NCI-H2227 treated with DMSO at 0.1 percent for 48 hours (cell line): ENCODE results near the gene B3GALT4.
"Not testable (repeated sequence)": the region's sequence is repeated elsewhere in the genome, so short reads cannot be mapped to it uniquely, and the experiment has no call there.

Experiments used
- DNase-seq: peaks from one replicate; lab custom pipeline; 2025; lab: John Stamatoyannopoulos, UW

B3GALT4 gene

GRCh38 chr6:33272275-33273128 is 4.4 kb upstream of the B3GALT4 start:
- DNase-seq: no peak

- no peak for DNase-seq
These were observed 3.6 kb upstream of the B3GALT4 start for GRCh38 chr6:33273129-33273923.

- DNase-seq: no peak
These were observed 2.7 kb upstream of the B3GALT4 start for GRCh38 chr6:33273924-33274902.

- DNase-seq: not testable (repeated sequence)
These were observed 935 bp upstream of the B3GALT4 start for GRCh38 chr6:33275795-33276580.

GRCh38 chr6:33276581-33276863 is 401 bp upstream of the B3GALT4 start:
- DNase-seq: no peak

- no peak for DNase-seq
These were observed 904 bp downstream of the B3GALT4 start for GRCh38 chr6:33277663-33278391.

GRCh38 chr6:33278392-33278741 is 1.4 kb downstream of the B3GALT4 start:
- DNase-seq: no peak

GRCh38 chr6:33278810-33279209 is 1.9 kb downstream of the B3GALT4 start:
- DNase-seq: no peak

GRCh38 chr6:33279257-33279695 is 2.4 kb downstream of the B3GALT4 start:
- DNase-seq: no peak

- DNase-seq: no peak
These were observed 3.1 kb downstream of the B3GALT4 start for GRCh38 chr6:33279971-33280511.

GRCh38 chr6:33280539-33280938 is 3.6 kb downstream of the B3GALT4 start:
- DNase-seq: no peak

GRCh38 chr6:33285214-33285613 is 8.3 kb downstream of the B3GALT4 start:
- not testable (repeated sequence) for DNase-seq

- DNase-seq: no peak
These were observed 10.3 kb downstream of the B3GALT4 start for GRCh38 chr6:33286946-33287914.

- no peak for DNase-seq
These were observed 11.4 kb downstream of the B3GALT4 start for GRCh38 chr6:33288141-33288920.

- peak; percentile 98 for DNase-seq
These were observed 12.2 kb downstream of the B3GALT4 start, which contains the start of the genes PFDN6 and WDR46 for GRCh38 chr6:33288921-33289783. Gene PFDN6, plus strand, starts transcription at chr6:33289601. Its CDS starts 256 bp downstream, at chr6:33289857. Gene WDR46, minus strand, starts transcription at chr6:33289239. Its CDS starts 69 bp downstream, at chr6:33289170.

- no peak for DNase-seq
These were observed 12.9 kb downstream of the B3GALT4 start for GRCh38 chr6:33289784-33290315.

GRCh38 chr6:33290459-33290858 is 13.5 kb downstream of the B3GALT4 start:
- no peak for DNase-seq
